C4-2B (cell line): ENCODE results near the gene COL15A1.

Source experiments
- CTCF ChIP-seq: fragments of 450-650 bp; conservative IDR thresholded peaks from 2 replicates; pipeline ENCODE4 v1.5.1; 2017; ENCODE audit warnings: mild to moderate bottlenecking
- ZFX ChIP-seq: fragments of 450-650 bp; IDR thresholded peaks from 2 replicates; pipeline ENCODE4 v1.6.1; 2017

- TF ChIP-seq CTCF, result no peak
- TF ChIP-seq ZFX, result no peak
Measured at GRCh38 chr9:98913044-98913443, 30.7 kb upstream of the COL15A1 start.
